Measurements from ENCODE around the gene ULBP1.

- TF ChIP-seq EZH2 (IDR thresholded peaks at IDR 0.05; ENCODE audit: borderline replicate concordance, low read length) = no peak
- TF ChIP-seq, protein P1, sequence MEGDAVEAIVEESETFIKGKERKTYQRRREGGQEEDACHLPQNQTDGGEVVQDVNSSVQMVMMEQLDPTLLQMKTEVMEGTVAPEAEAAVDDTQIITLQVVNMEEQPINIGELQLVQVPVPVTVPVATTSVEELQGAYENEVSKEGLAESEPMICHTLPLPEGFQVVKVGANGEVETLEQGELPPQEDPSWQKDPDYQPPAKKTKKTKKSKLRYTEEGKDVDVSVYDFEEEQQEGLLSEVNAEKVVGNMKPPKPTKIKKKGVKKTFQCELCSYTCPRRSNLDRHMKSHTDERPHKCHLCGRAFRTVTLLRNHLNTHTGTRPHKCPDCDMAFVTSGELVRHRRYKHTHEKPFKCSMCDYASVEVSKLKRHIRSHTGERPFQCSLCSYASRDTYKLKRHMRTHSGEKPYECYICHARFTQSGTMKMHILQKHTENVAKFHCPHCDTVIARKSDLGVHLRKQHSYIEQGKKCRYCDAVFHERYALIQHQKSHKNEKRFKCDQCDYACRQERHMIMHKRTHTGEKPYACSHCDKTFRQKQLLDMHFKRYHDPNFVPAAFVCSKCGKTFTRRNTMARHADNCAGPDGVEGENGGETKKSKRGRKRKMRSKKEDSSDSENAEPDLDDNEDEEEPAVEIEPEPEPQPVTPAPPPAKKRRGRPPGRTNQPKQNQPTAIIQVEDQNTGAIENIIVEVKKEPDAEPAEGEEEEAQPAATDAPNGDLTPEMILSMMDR (IDR thresholded peaks at IDR 0.05; ENCODE audit: low read length) = no peak
These were observed 39.4 kb upstream of the ULBP1 start for GRCh38 chr6:149924206-149924932.

Data from OCI-LY1 (cell line).